ENCODE measurements around the gene DRAXIN. TPM values are rescaled to one million over a fixed set of nuclear protein-coding genes. Genes with fewer than 3 reads are reported as not detected.

DRAXIN gene
- total RNA-seq, 2 donors from 2014 or later = 0.05 to 0.09 TPM

- DNase-seq (ENCODE audit: low spot score) = no peak
- intact Hi-C loops (cut with DNase I) = no loop called here
Measured at GRCh38 chr1:11770011-11770410, 78.5 kb downstream of the DRAXIN start.

- DNase-seq (ENCODE audit: low spot score) = no peak
- intact Hi-C loops (cut with DNase I) = no loop called here
Measured at GRCh38 chr1:11771481-11772043, 80.1 kb downstream of the DRAXIN start.

GRCh38 chr1:11772458-11772857 is 80.9 kb downstream of the DRAXIN start:
- intact Hi-C loops (cut with DNase I) = no loop called here
- no peak for DNase-seq (ENCODE audit: low spot score)

DNA sequence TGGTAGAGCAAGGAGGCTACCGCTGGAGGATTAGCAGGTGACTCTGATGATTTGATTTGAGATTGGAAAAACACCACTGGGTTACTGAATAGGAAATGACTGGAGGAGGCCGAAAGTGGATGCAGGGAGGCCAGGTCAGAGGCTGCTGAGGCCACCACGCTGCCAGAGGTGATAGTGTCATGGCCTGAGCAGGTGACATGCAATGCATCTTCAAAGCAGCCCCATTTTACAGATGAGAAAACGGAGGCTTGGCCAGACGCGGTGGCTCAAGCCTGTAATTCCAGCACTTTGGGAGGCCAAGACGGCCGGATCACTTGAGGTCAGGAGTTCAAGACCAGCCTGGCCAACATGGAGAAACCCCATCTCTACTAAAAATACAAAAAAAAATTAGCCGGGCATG is 83.2 kb downstream of the DRAXIN start:
- no peak for DNase-seq (ENCODE audit: low spot score)
- intact Hi-C loops (cut with DNase I) = no loop called here

Other genes with a start within 250 kb of the DRAXIN start
- gene DISP3, start 212.6 kb upstream of the DRAXIN start, total RNA-seq = not detected
- gene FBXO2, start 37.3 kb upstream of the DRAXIN start, total RNA-seq = 1 to 10 TPM; 1.9 to 3.0 TPM
- gene FBXO44, start 36.8 kb upstream of the DRAXIN start, total RNA-seq = 10 to 100 TPM; 11.6 to 14.1 TPM
- 1 to 10 TPM; 5.5 to 6.0 TPM for gene FBXO6, start 27.5 kb upstream of the DRAXIN start, total RNA-seq
- 10 to 100 TPM; 18.4 to 22.6 TPM for gene MAD2L2, start 10.6 kb upstream of the DRAXIN start, total RNA-seq
- gene AGTRAP, start 44.4 kb downstream of the DRAXIN start, total RNA-seq = 10 to 100 TPM; 35.1 to 39.1 TPM
- 1 to 10 TPM; 2.1 to 2.3 TPM for gene C1orf167, start 70.5 kb downstream of the DRAXIN start, total RNA-seq
- 10 to 100 TPM; 31.0 to 31.7 TPM for gene MTHFR, start 114.3 kb downstream of the DRAXIN start, total RNA-seq
- gene CLCN6, start 114.5 kb downstream of the DRAXIN start, total RNA-seq = 10 to 100 TPM; 16.8 to 16.9 TPM
- gene NPPA, start 156.1 kb downstream of the DRAXIN start, total RNA-seq = 1 to 10 TPM in 1 of 2 donors, not detected in 1; 3.8 TPM
- not detected for gene NPPB, start 167.2 kb downstream of the DRAXIN start, total RNA-seq
- gene KIAA2013, start 234.7 kb downstream of the DRAXIN start, total RNA-seq = 10 to 100 TPM; 34.0 to 39.6 TPM
- gene PLOD1, start 243.0 kb downstream of the DRAXIN start, total RNA-seq = 10 to 100 TPM; 70.0 to 91.2 TPM